EL (cell line): ENCODE measurements around the gene SET.
"Not testable (repeated sequence)": the region's sequence is repeated elsewhere in the genome, so short reads cannot be mapped to it uniquely, and the experiment has no call there.

Experiments
- DNase-seq: peaks from one replicate; pipeline ENCODE4 v3.0.0-alpha.2; 2016

Gene SET

GRCh38 chr9:128689293-128689774, 312 bp downstream of the SET start:
- no peak for DNase-seq

GRCh38 chr9:128689820-128690683, 1.0 kb downstream of the SET start:
- peak; percentile 54 for DNase-seq

DNA sequence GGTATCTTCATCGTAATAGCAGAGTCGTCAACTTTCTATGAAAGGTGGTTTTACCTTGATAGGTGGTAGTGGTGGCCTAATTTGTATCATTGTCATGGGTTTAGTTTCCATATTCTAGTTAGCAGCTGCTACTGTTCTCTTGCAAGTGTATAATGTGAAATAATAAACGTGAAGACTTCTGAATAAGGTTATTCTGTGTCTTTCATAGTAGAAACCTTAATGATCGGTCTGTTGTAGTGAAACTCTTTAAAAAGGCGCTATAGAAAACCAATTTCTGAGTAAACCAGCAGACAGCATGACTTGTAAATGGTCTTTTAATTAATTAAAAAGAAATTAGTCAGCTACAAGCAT, 1.6 kb downstream of the SET start:
- DNase-seq = no peak

DNA sequence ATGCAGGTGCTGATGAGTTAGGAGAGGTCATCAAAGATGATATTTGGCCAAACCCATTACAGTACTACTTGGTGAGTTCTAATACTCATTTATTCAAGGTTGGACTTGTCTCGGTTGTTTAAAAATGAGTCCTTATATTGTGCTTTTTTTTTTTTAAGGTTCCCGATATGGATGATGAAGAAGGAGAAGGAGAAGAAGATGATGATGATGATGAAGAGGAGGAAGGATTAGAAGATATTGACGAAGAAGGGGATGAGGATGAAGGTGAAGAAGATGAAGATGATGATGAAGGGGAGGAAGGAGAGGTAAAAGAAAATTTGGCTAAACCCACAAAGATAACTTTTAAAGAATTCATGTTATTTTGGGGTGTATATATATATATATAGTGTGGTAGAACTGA, 4.7 kb downstream of the SET start:
- DNase-seq = not testable (repeated sequence)

DNA sequence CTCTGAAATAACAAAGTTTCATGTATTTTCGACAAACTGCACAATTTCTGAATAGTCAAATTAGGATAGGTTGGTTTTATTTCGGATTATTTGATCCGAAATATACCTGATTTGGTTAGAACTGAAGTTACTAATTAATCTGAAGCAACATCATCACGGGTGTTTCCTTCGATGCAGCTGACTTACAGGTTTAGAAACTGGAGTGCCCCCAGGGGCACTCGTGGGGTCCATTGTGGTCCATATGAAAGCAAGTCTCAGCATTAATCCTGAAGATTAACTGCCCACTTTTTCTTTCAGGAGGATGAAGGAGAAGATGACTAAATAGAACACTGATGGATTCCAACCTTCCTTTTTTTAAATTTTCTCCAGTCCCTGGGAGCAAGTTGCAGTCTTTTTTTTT, 5.3 kb downstream of the SET start:
- DNase-seq = no peak

DNA sequence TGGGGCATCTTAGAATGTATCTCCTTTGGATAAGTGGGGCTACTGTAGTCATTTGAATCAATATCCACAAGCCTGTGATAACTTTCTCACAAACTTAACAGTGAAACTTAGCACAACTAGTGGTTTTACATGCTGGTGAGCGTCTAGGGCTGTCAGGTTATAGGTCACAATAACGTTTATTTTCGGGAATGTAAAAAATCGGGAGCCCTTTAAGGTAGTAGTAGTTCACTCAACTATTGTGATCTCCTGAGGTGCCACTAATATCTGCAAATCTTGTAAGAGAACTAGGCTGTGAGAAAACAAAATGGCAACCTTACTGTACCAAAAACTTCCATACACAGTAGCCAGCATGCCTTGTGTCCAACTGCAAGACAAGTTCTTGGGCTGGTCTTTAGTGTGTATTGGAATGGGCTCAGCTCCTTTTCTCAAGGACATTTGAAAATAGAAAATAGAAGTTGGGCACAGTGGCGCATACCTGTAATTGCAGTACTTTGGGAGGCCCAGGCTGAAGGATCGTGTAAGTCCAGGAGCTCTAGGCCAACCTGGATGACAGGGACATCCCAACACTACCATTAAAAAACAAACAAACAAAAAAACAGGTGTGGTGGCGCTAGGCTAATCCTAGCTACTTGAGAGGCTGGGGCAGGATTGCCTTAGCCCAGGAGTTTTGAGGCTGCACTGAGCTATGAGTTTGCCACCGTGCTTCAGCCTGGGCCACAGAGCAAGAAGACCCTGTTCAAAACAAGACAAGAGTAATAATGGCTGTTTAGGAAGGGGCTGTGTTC, 8.1 kb downstream of the SET start:
- DNase-seq = no peak

- DNase-seq = not testable (repeated sequence)
Measured at GRCh38 chr9:128699096-128699795, 10.2 kb downstream of the SET start.

GRCh38 chr9:128701227-128701854, 12.3 kb downstream of the SET start:
- DNase-seq = no peak

GRCh38 chr9:128702445-128702948, 13.5 kb downstream of the SET start, which contains the start of gene PKN3:
Gene PKN3, plus strand, starts transcription at chr9:128702503. Its CDS starts 413 bp downstream, at chr9:128702916.
- peak; percentile 87 for DNase-seq

- DNase-seq = peak; percentile 58
Measured at GRCh38 chr9:128702949-128703615, 14.1 kb downstream of the SET start.

DNA sequence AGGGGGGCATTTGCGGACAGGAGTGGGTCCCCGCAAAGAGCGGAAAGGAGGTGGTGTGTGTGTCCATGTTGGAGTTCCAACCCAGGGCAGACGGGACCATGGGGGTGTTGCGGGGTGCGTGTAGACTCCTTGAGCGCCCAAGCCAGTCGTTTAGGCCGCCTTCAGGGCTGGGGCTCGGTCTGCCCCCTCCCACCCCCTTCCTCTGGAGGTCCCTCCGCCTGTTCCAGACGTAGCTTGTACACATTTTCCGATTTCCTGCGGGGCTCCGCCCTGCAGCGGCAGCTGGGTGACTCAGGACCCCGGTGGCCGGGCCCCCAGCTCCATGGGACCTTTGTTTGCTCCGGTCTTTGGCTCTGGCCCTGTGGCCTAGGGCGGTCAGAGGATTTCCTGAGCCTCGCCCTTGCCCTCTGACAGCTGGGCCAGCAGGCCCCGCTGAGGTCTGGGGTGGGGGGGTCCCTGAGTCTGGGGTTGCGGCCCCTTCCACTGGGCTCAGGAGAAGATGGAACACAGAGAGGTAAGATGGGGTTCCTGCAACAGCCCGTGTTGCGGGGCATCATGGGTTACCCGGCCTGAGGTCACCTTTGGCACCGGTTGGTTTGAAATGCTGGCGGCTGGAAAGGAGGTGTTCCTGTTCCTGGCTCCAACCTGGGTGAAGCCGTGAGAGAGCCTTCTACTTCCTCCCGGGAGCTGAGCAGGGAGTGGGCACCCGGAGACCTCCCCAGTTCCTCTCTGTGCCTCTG, 14.8 kb downstream of the SET start:
- no peak for DNase-seq

- no peak for DNase-seq
Measured at GRCh38 chr9:128704356-128704670, 15.3 kb downstream of the SET start.

DNA sequence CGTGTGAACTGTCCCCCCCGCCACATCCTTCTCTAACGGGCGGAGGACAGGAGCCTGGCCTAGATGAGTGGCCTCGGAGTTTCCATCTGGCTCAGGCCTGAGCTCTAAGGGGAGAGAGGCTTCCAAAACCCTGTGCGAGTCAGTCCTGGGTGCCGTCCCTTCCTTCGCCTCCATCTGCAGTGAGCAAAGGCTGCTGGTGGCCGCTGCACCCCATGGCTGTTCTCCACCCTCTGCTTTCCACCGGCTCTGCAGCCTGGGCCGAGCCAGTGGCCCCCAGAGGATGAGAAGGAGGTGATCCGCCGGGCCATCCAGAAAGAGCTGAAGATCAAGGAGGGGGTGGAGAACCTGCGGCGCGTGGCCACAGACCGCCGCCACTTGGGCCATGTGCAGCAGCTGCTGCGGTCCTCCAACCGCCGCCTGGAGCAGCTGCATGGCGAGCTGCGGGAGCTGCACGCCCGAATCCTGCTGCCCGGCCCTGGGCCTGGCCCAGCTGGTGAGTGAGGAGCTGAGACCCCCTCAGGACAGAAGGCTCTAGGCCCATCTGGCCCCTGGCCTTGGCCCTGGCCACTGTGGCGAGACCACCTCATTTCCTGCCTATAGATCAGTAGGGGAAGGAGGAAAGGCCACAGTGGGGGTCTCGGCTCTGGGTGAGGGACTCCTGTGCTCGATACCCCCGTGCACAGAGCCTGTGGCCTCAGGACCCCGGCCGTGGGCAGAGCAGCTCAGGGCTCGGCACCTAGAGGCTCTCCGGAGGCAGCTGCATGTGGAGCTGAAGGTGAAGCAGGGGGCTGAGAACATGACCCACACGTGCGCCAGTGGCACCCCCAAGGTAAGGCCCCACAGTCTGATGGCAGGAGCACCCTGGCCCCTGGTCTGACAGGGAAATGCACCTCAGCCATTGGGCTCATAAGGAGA, 16.3 kb downstream of the SET start:
- no peak for DNase-seq

DNA sequence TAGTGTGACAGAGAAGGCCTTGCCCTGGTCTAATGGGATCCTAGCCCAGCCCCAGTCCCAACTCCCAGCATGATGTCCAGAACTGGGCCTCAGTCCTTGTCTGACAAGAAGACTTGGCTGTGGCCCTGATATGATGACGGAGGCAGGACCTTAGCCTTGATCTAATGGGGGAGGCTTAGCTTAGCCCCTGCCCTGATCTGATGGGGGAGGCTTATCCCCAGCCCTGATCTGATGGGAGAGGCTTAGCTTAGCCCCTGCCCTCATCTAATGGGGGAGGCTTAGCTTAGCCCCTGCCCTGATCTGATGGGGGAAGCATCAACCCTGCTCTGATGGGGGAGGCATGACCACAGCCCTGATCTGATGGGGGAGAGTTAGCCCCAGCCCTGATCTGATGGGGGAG, 17.0 kb downstream of the SET start:
- no peak for DNase-seq

DNA sequence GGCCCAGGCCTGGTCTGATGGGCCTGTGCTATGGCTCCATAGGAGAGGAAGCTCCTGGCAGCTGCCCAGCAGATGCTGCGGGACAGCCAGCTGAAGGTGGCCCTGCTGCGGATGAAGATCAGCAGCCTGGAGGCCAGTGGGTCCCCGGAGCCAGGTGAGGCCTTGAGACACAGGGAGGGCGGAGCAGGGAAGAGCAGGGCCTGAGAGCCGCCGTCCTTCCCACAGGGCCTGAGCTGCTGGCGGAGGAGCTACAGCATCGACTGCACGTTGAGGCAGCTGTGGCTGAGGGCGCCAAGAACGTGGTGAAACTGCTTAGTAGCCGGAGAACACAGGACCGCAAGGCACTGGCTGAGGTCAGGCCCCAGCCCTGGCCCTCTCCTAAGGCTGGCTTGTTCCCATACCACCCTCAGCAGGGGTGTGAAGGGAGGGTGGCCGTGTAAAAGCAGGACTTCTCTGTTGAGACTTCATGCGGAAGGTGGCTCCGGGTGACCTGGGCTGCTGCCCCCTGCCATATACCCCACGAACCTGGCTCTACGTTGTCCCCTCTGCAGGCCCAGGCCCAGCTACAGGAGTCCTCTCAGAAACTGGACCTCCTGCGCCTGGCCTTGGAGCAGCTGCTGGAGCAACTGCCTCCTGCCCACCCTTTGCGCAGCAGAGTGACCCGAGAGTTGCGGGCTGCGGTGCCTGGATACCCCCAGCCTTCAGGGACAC, 17.8 kb downstream of the SET start:
- DNase-seq = no peak

DNA sequence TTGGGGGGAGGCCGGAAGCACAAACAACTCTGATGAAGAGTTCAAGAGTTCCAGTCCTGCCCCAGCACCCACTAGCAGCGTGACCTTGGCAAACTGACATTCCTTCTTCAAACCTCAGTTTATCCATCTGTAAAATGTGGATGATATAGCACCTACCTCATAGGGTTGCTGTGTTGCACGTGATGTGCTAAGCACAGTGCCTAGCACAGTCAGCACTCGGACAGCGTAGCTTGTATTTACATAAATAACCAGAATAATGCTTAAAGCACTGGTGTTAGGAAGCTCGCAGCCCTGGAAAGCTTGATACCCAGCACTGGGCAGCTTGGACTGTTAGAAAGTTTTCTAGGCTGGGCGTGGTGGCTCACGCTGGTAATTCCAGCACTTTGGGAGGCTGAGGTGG, 18.4 kb downstream of the SET start:
- no peak for DNase-seq

- no peak for DNase-seq
Measured at GRCh38 chr9:128712451-128713410, 23.7 kb downstream of the SET start.

GRCh38 chr9:128713411-128713780, 24.4 kb downstream of the SET start:
- DNase-seq = no peak
